Measurements from ENCODE around the gene SMURF1.

SMURF1 gene

GRCh38 chr7:98991141-98991540 lies 152.8 kb downstream of the SMURF1 start:
- DNase-seq (ENCODE audit: low spot score): no peak
- in situ Hi-C loops (cut with MboI; ENCODE audit: low pct_unique_long_range_greater_than_20kb, low sequenced_read_pairs, unreplicated experiment): no loop called here
- TF ChIP-seq, protein P1, sequence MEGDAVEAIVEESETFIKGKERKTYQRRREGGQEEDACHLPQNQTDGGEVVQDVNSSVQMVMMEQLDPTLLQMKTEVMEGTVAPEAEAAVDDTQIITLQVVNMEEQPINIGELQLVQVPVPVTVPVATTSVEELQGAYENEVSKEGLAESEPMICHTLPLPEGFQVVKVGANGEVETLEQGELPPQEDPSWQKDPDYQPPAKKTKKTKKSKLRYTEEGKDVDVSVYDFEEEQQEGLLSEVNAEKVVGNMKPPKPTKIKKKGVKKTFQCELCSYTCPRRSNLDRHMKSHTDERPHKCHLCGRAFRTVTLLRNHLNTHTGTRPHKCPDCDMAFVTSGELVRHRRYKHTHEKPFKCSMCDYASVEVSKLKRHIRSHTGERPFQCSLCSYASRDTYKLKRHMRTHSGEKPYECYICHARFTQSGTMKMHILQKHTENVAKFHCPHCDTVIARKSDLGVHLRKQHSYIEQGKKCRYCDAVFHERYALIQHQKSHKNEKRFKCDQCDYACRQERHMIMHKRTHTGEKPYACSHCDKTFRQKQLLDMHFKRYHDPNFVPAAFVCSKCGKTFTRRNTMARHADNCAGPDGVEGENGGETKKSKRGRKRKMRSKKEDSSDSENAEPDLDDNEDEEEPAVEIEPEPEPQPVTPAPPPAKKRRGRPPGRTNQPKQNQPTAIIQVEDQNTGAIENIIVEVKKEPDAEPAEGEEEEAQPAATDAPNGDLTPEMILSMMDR (IDR thresholded peaks at IDR 0.05; ENCODE audit: extremely low read depth, insufficient read depth, missing control alignments): no peak

GRCh38 chr7:98990356-98990755 lies 153.6 kb downstream of the SMURF1 start:
- no peak for DNase-seq (ENCODE audit: low spot score)
- TF ChIP-seq, protein P1 (IDR thresholded peaks at IDR 0.05; ENCODE audit: extremely low read depth, insufficient read depth, missing control alignments): no peak
- in situ Hi-C loops (cut with MboI; ENCODE audit: low pct_unique_long_range_greater_than_20kb, low sequenced_read_pairs, unreplicated experiment): no loop called here

- in situ Hi-C loops (cut with MboI; ENCODE audit: low pct_unique_long_range_greater_than_20kb, low sequenced_read_pairs, unreplicated experiment): no loop called here
- no peak for DNase-seq (ENCODE audit: low spot score)
- TF ChIP-seq, protein P1 (IDR thresholded peaks at IDR 0.05; ENCODE audit: extremely low read depth, insufficient read depth, missing control alignments): no peak
Measured at GRCh38 chr7:98988641-98989040, 155.3 kb downstream of the SMURF1 start.

DNA sequence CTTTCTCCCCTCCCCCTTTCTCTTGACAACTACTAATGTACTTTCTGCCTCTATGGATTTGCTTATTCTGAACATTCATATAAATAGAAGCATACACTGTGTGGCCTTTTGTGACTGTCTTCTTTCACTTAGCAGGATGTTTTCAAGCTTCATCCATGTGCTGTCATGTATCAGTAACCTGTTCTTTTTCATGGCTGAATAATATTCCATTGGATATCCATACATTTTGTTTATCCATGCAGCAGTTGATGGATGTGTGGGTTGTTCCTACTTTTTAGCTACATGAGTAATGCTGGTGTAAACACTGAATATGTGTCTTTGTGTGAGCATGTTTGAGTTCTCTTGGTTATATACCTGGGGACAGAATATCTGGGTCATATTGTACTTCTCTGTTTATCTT lies 158.0 kb downstream of the SMURF1 start:
- DNase-seq (ENCODE audit: low spot score): no peak

GRCh38 chr7:98985406-98985805 lies 158.5 kb downstream of the SMURF1 start:
- in situ Hi-C loops (cut with MboI; ENCODE audit: low pct_unique_long_range_greater_than_20kb, low sequenced_read_pairs, unreplicated experiment): no loop called here
- no peak for DNase-seq (ENCODE audit: low spot score)
- TF ChIP-seq, protein P1 (IDR thresholded peaks at IDR 0.05; ENCODE audit: extremely low read depth, insufficient read depth, missing control alignments): no peak

More for the DNA sequence above, 158.0 kb downstream of the SMURF1 start:
- TF ChIP-seq, protein P1 (IDR thresholded peaks at IDR 0.05; ENCODE audit: extremely low read depth, insufficient read depth, missing control alignments): no peak
- in situ Hi-C loops (cut with MboI; ENCODE audit: low pct_unique_long_range_greater_than_20kb, low sequenced_read_pairs, unreplicated experiment): no loop called here

- in situ Hi-C loops (cut with MboI; ENCODE audit: low pct_unique_long_range_greater_than_20kb, low sequenced_read_pairs, unreplicated experiment): no loop called here
- no peak for DNase-seq (ENCODE audit: low spot score)
- TF ChIP-seq, protein P1 (IDR thresholded peaks at IDR 0.05; ENCODE audit: extremely low read depth, insufficient read depth, missing control alignments): no peak
Measured at GRCh38 chr7:98984126-98984525, 159.8 kb downstream of the SMURF1 start.

- TF ChIP-seq, protein P1 (IDR thresholded peaks at IDR 0.05; ENCODE audit: extremely low read depth, insufficient read depth, missing control alignments): no peak
- in situ Hi-C loops (cut with MboI; ENCODE audit: low pct_unique_long_range_greater_than_20kb, low sequenced_read_pairs, unreplicated experiment): no loop called here
- no peak for DNase-seq (ENCODE audit: low spot score)
Measured at GRCh38 chr7:98982686-98983085, 161.2 kb downstream of the SMURF1 start.
